ENCODE results near the gene SPATA45. TPM values are rescaled to one million over a fixed set of nuclear protein-coding genes. Genes with fewer than 3 reads are reported as not detected.

SPATA45 gene
- total and polyA plus RNA-seq, 2 donors (not counting 1 experiment from before 2014, with no cell fraction given): 0.64 TPM; not detected in 1

DNA sequence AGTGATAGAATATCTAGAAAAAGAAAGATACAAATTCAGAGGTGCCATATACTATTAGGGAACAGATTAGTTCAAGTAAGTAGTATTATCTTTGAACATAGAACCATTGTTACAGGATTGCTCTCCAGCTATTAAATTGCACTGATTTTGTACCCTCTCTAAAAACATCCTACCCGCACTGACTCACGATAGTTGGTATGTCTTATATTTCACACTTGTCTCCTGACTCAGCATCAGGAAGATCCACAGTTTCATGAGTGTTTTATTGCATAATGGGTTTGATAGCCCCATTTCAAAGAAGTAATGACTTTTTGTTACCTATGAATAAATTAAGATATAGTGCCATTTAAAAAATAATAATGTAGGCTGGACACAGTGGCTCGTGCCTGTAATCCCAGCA, 49.8 kb downstream of the SPATA45 start:
- Mint-ChIP-seq H3K27me3 (no peaks in the 10 kb centered on the region), H3K27ac (no peak overlapping the region), H3K4me3 (no peak overlapping the region), H3K9me3 (ENCODE audit: insufficient read depth) (peaks cover 3% of the 10 kb centered on the region), H3K4me1 (peaks cover 40% of the 10 kb centered on the region)
- intact Hi-C loops (cut with micrococcal nuclease): no loop called here
- no peaks in the 10 kb centered on the region for H3K27me3 ChIP-seq (replicated peaks in 1 of 4; ENCODE audit: control extremely low read depth in 1 of 4, control insufficient read depth in 3 of 4, insufficient read depth in 4 of 4, low read length in 3 of 4)
- ATAC-seq (ENCODE audit: low read depth): no peak
- H3K27ac ChIP-seq (ENCODE audit: low read length in 2 of 2): no peak overlapping the region
- no peak for DNase-seq
- no peak for TF ChIP-seq EZH2 (IDR thresholded peaks at IDR 0.05; ENCODE audit: borderline replicate concordance, insufficient read depth, low read depth, low read length, poor library complexity, severe bottlenecking)
- TF ChIP-seq, protein P1, sequence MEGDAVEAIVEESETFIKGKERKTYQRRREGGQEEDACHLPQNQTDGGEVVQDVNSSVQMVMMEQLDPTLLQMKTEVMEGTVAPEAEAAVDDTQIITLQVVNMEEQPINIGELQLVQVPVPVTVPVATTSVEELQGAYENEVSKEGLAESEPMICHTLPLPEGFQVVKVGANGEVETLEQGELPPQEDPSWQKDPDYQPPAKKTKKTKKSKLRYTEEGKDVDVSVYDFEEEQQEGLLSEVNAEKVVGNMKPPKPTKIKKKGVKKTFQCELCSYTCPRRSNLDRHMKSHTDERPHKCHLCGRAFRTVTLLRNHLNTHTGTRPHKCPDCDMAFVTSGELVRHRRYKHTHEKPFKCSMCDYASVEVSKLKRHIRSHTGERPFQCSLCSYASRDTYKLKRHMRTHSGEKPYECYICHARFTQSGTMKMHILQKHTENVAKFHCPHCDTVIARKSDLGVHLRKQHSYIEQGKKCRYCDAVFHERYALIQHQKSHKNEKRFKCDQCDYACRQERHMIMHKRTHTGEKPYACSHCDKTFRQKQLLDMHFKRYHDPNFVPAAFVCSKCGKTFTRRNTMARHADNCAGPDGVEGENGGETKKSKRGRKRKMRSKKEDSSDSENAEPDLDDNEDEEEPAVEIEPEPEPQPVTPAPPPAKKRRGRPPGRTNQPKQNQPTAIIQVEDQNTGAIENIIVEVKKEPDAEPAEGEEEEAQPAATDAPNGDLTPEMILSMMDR (IDR thresholded peaks at IDR 0.05): no peak
- no peak overlapping the region for H3K9ac ChIP-seq (ENCODE audit: low read length)
- H2AFZ ChIP-seq (ENCODE audit: insufficient read depth, low read depth, low read length, poor library complexity, severe bottlenecking): no peak overlapping the region
- WGBS (ENCODE audit: insufficient coverage): no CpG with 5 or more reads among the region's 3 CpGs
- no peak overlapping the region for H3K4me3 ChIP-seq (ENCODE audit: control extremely low read depth in 1 of 5, extremely low read depth in 1 of 5, insufficient read depth in 1 of 5, low read depth in 2 of 5, low read length in 4 of 5)
- CTCF ChIA-PET: interaction anchor here (0.6 to 2.2 kb wide), 2 partner anchors 59 to 133 kb away, joined by 4 to 8 read pairs; no protein-coding TSS in a partner anchor
- no peaks in the 10 kb centered on the region for H4K20me1 ChIP-seq (ENCODE audit: control insufficient read depth, insufficient read depth, low read length, poor library complexity, severe bottlenecking)
- no peak overlapping the region for H3K4me2 ChIP-seq (replicated peaks; ENCODE audit: low read depth, low read length, poor library complexity, severe bottlenecking)
- H3K9me3 ChIP-seq (ENCODE audit: control extremely low read depth in 1 of 3, control insufficient read depth in 2 of 3, insufficient read depth in 1 of 3, low read length in 2 of 3): no peaks in the 10 kb centered on the region
- POLR2A ChIA-PET: no interaction called here
- peaks cover 8 to 40% of the 10 kb centered on the region in 2 experiments for H3K36me3 ChIP-seq (replicated peaks in 1 of 2; ENCODE audit: control extremely low read depth in 1 of 2, control insufficient read depth in 1 of 2, extremely low read depth in 1 of 2, insufficient read depth in 2 of 2, low read length in 1 of 2)
- H3K79me2 ChIP-seq (ENCODE audit: control insufficient read depth, insufficient read depth, low read length): peaks cover 20% of the 10 kb centered on the region
- peaks cover 39 to 47% of the 10 kb centered on the region in 2 donors for H3K4me1 ChIP-seq (ENCODE audit: control insufficient read depth in 2 of 2, insufficient read depth in 2 of 2, low read length in 2 of 2)

DNA sequence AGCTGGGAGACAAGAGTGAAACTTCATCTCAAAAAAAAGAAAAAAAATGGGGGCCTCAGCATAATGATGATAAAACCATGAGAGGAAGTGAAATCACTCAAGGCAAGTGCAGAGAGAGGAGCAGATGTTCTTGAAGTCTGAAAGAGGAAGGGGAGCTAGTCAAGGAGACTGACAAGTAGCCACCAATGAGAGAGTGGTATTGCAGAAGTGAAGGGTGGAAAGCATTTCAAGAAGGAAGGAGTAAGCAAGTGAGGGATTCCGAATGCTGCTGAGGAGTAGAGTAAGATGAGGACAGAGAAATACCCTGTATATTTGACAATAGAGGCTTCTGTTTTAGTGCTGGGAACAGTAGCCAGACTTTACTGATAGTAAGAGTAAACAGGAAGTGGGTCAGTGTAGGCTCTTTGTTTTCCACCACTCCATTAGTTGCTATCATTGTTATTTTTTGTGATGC, 52.9 kb downstream of the SPATA45 start:
- Histone ChIP-seq H3K79me2 (ENCODE audit: control insufficient read depth, insufficient read depth, low read length) (peaks cover 49% of the 10 kb centered on the region), H3K9ac (ENCODE audit: low read length) (peak overlapping the region; percentile 50), H3K36me3 (replicated peaks in 1 of 2; ENCODE audit: control extremely low read depth in 1 of 2, control insufficient read depth in 1 of 2, extremely low read depth in 1 of 2, insufficient read depth in 2 of 2, low read length in 1 of 2) (peaks cover 8 to 26% of the 10 kb centered on the region in 2 experiments), H3K27me3 (replicated peaks in 1 of 4; ENCODE audit: control extremely low read depth in 1 of 4, control insufficient read depth in 3 of 4, insufficient read depth in 4 of 4, low read length in 3 of 4) (no peaks in the 10 kb centered on the region), H3K27ac (ENCODE audit: low read length in 2 of 2) (peak overlapping the region; percentile 73 to 80), H2AFZ (ENCODE audit: insufficient read depth, low read depth, low read length, poor library complexity, severe bottlenecking) (peak overlapping the region; percentile 74), H3K9me3 (ENCODE audit: control extremely low read depth in 1 of 3, control insufficient read depth in 2 of 3, insufficient read depth in 1 of 3, low read length in 2 of 3) (no peaks in the 10 kb centered on the region), H3K4me3 (ENCODE audit: control extremely low read depth in 1 of 5, extremely low read depth in 1 of 5, insufficient read depth in 1 of 5, low read depth in 2 of 5, low read length in 4 of 5) (peak overlapping the region; percentile 23 to 54 (median 38)), H3K4me1 (ENCODE audit: control insufficient read depth in 2 of 2, insufficient read depth in 2 of 2, low read length in 2 of 2) (peaks cover 47 to 69% of the 10 kb centered on the region in 2 donors), H3K4me2 (replicated peaks; ENCODE audit: low read depth, low read length, poor library complexity, severe bottlenecking) (peak overlapping the region; percentile 77), H4K20me1 (ENCODE audit: control insufficient read depth, insufficient read depth, low read length, poor library complexity, severe bottlenecking) (no peaks in the 10 kb centered on the region)
- ATAC-seq (ENCODE audit: low read depth) (peak; percentile 76), DNase-seq (peak; percentile 89)
- Mint-ChIP-seq H3K9me3 (ENCODE audit: insufficient read depth) (peaks cover 3% of the 10 kb centered on the region), H3K4me1 (peaks cover 53% of the 10 kb centered on the region), H3K4me3 (peak overlapping the region; percentile 78), H3K27me3 (no peaks in the 10 kb centered on the region), H3K27ac (peak overlapping the region; percentile 95)
- intact Hi-C loops (cut with micrococcal nuclease): loop anchor here (1.0 to 5.0 kb wide), 5 partner anchors 42 to 1537 kb away; partner anchors contain the start of genes ATF3, DTL, INTS7 and RCOR3
- WGBS (ENCODE audit: insufficient coverage): no CpG with 5 or more reads among the region's 1 CpG
- ChIA-PET CTCF (interaction anchor here (1.0 to 5.8 kb wide), 4 partner anchors 13 to 160 kb away, joined by 3 to 20 read pairs (median 6); partner anchors contain the start of gene FLVCR1), POLR2A (interaction anchor here (0.6 to 2.8 kb wide), 3 partner anchors 49 to 236 kb away, joined by 3 to 14 read pairs (median 4); partner anchors contain the start of gene FLVCR1)
- TF ChIP-seq, protein P1 (IDR thresholded peaks at IDR 0.05): no peak
- no peak for TF ChIP-seq EZH2 (IDR thresholded peaks at IDR 0.05; ENCODE audit: borderline replicate concordance, insufficient read depth, low read depth, low read length, poor library complexity, severe bottlenecking)
